Measurements from ENCODE around the gene TTI1. TPM values are rescaled to one million over a fixed set of nuclear protein-coding genes. Genes with fewer than 3 reads are reported as not detected.

Gene TTI1
- polyA plus RNA-seq, 1 donor from 2014 or later: 20.0 TPM

DNA sequence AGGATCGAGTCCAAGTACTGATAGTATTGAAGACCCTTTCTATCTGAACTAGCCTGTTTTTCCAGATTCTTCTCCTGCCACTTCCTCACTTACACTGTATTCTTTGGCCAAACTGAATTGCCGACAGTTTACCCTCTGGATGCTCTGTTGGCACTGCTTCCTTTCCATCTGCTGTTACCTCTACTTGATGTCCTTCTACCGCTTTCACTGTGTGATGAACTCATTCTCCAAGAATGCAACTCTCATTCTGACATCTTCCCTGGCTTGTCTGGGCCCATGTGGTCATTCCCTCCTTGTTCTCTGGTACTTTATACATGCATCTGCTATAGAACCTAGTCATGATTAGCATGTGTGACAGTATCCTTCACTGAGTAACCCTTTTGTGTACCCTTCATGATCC is 16.5 kb upstream of the TTI1 start:
- Histone ChIP-seq H3K4me3 (ENCODE audit: low read length) (no peak overlapping the region), H3K9me2 (ENCODE audit: insufficient read depth, low read length) (no peaks in the 10 kb centered on the region), H3K9me3 (ENCODE audit: low read length) (no peaks in the 10 kb centered on the region), H3K79me2 (replicated peaks; ENCODE audit: insufficient read depth, low read length) (peaks cover 19% of the 10 kb centered on the region), H3K27ac (ENCODE audit: low read length) (no peak overlapping the region), H3F3A (ENCODE audit: insufficient read depth, low read length, poor library complexity, severe bottlenecking) (no peaks in the 10 kb centered on the region), H3K27me3 (ENCODE audit: insufficient read depth, low read depth, low read length) (no peaks in the 10 kb centered on the region), H3K4me2 (ENCODE audit: low read length) (no peak overlapping the region), H2AFZ (ENCODE audit: low read depth, low read length) (no peak overlapping the region), H3K36me3 (ENCODE audit: insufficient read depth, low read length) (peaks cover 14% of the 10 kb centered on the region), H3K9ac (ENCODE audit: low read length) (no peak overlapping the region), H4K20me1 (ENCODE audit: insufficient read depth) (no peaks in the 10 kb centered on the region)
- TF ChIP-seq SMC3 (conservative IDR thresholded peaks at IDR 0.05; ENCODE audit: poor library complexity) (no peak), RAD21 (conservative IDR thresholded peaks at IDR 0.05) (no peak), EZH2 (IDR thresholded peaks at IDR 0.05; ENCODE audit: borderline replicate concordance, insufficient read depth, low read length, poor library complexity, severe bottlenecking) (no peak), POLR2AphosphoS5 (IDR thresholded peaks at IDR 0.05) (no peak), MXI1 (conservative IDR thresholded peaks at IDR 0.05; ENCODE audit: poor library complexity, severe bottlenecking) (no peak), TAF1 (IDR thresholded peaks at IDR 0.05; ENCODE audit: low read depth) (no peak), EP300 (conservative IDR thresholded peaks at IDR 0.05; ENCODE audit: poor library complexity, severe bottlenecking) (no peak)
- TF ChIP-seq, protein P1, sequence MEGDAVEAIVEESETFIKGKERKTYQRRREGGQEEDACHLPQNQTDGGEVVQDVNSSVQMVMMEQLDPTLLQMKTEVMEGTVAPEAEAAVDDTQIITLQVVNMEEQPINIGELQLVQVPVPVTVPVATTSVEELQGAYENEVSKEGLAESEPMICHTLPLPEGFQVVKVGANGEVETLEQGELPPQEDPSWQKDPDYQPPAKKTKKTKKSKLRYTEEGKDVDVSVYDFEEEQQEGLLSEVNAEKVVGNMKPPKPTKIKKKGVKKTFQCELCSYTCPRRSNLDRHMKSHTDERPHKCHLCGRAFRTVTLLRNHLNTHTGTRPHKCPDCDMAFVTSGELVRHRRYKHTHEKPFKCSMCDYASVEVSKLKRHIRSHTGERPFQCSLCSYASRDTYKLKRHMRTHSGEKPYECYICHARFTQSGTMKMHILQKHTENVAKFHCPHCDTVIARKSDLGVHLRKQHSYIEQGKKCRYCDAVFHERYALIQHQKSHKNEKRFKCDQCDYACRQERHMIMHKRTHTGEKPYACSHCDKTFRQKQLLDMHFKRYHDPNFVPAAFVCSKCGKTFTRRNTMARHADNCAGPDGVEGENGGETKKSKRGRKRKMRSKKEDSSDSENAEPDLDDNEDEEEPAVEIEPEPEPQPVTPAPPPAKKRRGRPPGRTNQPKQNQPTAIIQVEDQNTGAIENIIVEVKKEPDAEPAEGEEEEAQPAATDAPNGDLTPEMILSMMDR (IDR thresholded peaks at IDR 0.05; ENCODE audit: poor library complexity, severe bottlenecking): no peak
- TF ChIP-seq, protein P2, sequence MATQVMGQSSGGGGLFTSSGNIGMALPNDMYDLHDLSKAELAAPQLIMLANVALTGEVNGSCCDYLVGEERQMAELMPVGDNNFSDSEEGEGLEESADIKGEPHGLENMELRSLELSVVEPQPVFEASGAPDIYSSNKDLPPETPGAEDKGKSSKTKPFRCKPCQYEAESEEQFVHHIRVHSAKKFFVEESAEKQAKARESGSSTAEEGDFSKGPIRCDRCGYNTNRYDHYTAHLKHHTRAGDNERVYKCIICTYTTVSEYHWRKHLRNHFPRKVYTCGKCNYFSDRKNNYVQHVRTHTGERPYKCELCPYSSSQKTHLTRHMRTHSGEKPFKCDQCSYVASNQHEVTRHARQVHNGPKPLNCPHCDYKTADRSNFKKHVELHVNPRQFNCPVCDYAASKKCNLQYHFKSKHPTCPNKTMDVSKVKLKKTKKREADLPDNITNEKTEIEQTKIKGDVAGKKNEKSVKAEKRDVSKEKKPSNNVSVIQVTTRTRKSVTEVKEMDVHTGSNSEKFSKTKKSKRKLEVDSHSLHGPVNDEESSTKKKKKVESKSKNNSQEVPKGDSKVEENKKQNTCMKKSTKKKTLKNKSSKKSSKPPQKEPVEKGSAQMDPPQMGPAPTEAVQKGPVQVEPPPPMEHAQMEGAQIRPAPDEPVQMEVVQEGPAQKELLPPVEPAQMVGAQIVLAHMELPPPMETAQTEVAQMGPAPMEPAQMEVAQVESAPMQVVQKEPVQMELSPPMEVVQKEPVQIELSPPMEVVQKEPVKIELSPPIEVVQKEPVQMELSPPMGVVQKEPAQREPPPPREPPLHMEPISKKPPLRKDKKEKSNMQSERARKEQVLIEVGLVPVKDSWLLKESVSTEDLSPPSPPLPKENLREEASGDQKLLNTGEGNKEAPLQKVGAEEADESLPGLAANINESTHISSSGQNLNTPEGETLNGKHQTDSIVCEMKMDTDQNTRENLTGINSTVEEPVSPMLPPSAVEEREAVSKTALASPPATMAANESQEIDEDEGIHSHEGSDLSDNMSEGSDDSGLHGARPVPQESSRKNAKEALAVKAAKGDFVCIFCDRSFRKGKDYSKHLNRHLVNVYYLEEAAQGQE (IDR thresholded peaks at IDR 0.05; ENCODE audit: borderline replicate concordance): no peak

DNA sequence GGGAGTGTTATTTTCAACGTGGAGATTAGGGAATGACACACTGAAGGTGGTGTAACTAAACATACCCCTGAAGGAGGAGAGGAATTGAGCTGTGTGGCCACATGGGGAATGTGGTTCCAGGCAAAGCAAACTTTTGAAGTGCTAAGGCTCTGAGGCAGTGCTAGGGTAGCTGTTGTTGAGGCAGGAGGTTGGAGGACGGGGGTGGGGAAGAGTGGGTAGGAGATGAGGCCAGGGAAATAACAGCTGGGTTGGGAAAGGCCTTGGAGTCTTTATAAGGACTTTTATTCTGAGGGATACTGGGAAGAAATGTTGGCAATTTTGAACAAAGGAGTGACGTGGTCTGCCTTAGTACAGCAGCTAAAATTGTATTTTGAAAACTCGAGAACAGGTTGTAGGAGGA is 13.3 kb upstream of the TTI1 start:
- Histone ChIP-seq H3K27me3 (ENCODE audit: insufficient read depth, low read depth, low read length) (no peaks in the 10 kb centered on the region), H3K9me2 (ENCODE audit: insufficient read depth, low read length) (no peaks in the 10 kb centered on the region), H3K79me2 (replicated peaks; ENCODE audit: insufficient read depth, low read length) (peaks cover 25% of the 10 kb centered on the region), H3K9ac (ENCODE audit: low read length) (no peak overlapping the region), H3K4me2 (ENCODE audit: low read length) (no peak overlapping the region), H3F3A (ENCODE audit: insufficient read depth, low read length, poor library complexity, severe bottlenecking) (no peaks in the 10 kb centered on the region), H2AFZ (ENCODE audit: low read depth, low read length) (no peak overlapping the region), H3K4me3 (ENCODE audit: low read length) (no peak overlapping the region), H4K20me1 (ENCODE audit: insufficient read depth) (no peaks in the 10 kb centered on the region), H3K9me3 (ENCODE audit: low read length) (no peaks in the 10 kb centered on the region), H3K36me3 (ENCODE audit: insufficient read depth, low read length) (peaks cover 14% of the 10 kb centered on the region), H3K27ac (ENCODE audit: low read length) (no peak overlapping the region)
- no peak for TF ChIP-seq POLR2AphosphoS5 (IDR thresholded peaks at IDR 0.05)
- TF ChIP-seq EP300 (conservative IDR thresholded peaks at IDR 0.05; ENCODE audit: poor library complexity, severe bottlenecking): no peak
- no peak for TF ChIP-seq EZH2 (IDR thresholded peaks at IDR 0.05; ENCODE audit: borderline replicate concordance, insufficient read depth, low read length, poor library complexity, severe bottlenecking)
- no peak for TF ChIP-seq TAF1 (IDR thresholded peaks at IDR 0.05; ENCODE audit: low read depth)

All from neural cell (in vitro differentiated cells).